Activated B cell treated with CpG ODN at 0.5 μM for 24 hours (primary cell): Measurements from ENCODE around the gene OR10V1. TPM values are rescaled to one million over a fixed set of nuclear protein-coding genes. Genes with fewer than 3 reads are reported as not detected.

ENCODE experiments used
- ATAC-seq: fragments of 200-7000 bp; cut with Tn5 transposase; one replicate; pipeline ENCODE4 v1.10.0; 2021; ENCODE audit warnings: low read depth, mild to moderate bottlenecking, moderate library complexity
- CTCF ChIA-PET: fragments of 350-600 bp; sonication (Branson Sonifier 250); formaldehyde crosslinking; loops from one replicate; lab custom pipeline; 2021; ENCODE audit warnings: antibody characterized with exemption; lab: Charles Lee
- POLR2A ChIA-PET: fragments of 350-600 bp; sonication (Branson Sonifier 250); formaldehyde crosslinking; loops from one replicate; lab custom pipeline; 2021; ENCODE audit warnings: antibody characterized with exemption; lab: Charles Lee
- DNase-seq: peaks from one replicate; pipeline ENCODE4 v3.0.0; 2022
- H3K27ac Mint-ChIP-seq: one replicate; pipeline ENCODE4 v1.8.0; 2020; ENCODE audit warnings: mixed read lengths
- H3K27me3 Mint-ChIP-seq: one replicate; pipeline ENCODE4 v1.8.0; 2021; ENCODE audit warnings: mixed read lengths
- H3K36me3 Mint-ChIP-seq: one replicate; pipeline ENCODE4 v1.8.0; 2021; ENCODE audit warnings: low read depth, mixed read lengths
- H3K4me1 Mint-ChIP-seq: one replicate; pipeline ENCODE4 v1.8.0; 2021; ENCODE audit warnings: mixed read lengths
- H3K4me3 Mint-ChIP-seq: one replicate; pipeline ENCODE4 v1.8.0; 2020; ENCODE audit warnings: mild to moderate bottlenecking, mixed read lengths
- H3K9me3 Mint-ChIP-seq: one replicate; pipeline ENCODE4 v1.8.0; 2020; ENCODE audit warnings: mixed read lengths
- CTCF ChIP-seq: fragments of 200-600 bp; IDR thresholded peaks from one replicate; pipeline ENCODE4 v1.8.0; 2022; ENCODE audit warnings: antibody characterized with exemption, mild to moderate bottlenecking
- intact Hi-C: fragments of 100-400 bp; cut with micrococcal nuclease; formaldehyde crosslinking; loops from one replicate; pipeline ENCODE4 v1.15.1; 2024
- total RNA-seq: library from RNA; stranded (reverse); gene quantifications from 2 replicates; pipeline ENCODE4 v1.2.3, GENCODE V29; 2022

OR10V1 gene
- not detected in 2 replicates for total RNA-seq

DNA sequence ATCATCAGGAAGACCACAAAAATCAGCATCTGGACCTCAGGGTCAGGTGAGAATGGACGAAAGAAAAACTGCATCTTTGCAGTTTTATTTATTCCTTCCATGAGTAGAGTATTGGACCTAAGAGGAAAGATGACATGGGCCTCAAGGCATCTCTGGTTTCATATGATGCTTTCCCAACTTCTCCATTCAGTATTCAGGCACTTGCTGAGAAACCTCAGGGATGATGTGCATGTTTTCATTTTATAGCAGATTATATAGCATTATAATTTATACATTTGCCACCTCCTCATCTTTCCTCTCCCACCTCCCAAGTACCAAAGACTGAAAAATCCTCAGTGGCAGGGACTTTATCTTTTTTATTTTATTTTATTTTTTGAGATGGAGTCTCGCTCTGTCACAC, at the start of gene OR10V1:
TSS of gene OR10V1 (minus strand) at position 101 of the 400 bp plus-strand sequence. CDS start at position 101, 0 bp downstream.
- H3K27ac Mint-ChIP-seq: no peak within 1 kb of the TSS
- ATAC-seq (no peak), DNase-seq (no peak)
- CTCF ChIA-PET: no interaction called here
- peaks cover 24% of the 10 kb centered on the region for H3K27me3 Mint-ChIP-seq
- H3K4me1 Mint-ChIP-seq: no peaks in the 10 kb centered on the region
- no peaks in the 10 kb centered on the region for H3K9me3 Mint-ChIP-seq
- no peak for TF ChIP-seq CTCF
- no peak within 1 kb of the TSS for H3K4me3 Mint-ChIP-seq
- intact Hi-C loops: no loop called here
- H3K36me3 Mint-ChIP-seq: no peaks in the 10 kb centered on the region
- POLR2A ChIA-PET: no interaction called here

GRCh38 chr11:59761993-59762392, 48.3 kb upstream of the OR10V1 start:
- peaks cover 16% of the 10 kb centered on the region for H3K4me1 Mint-ChIP-seq
- intact Hi-C loops: no loop called here
- TF ChIP-seq CTCF: no peak
- no peak overlapping the region for H3K27ac Mint-ChIP-seq
- ChIA-PET CTCF (no interaction called here), POLR2A (no interaction called here)
- no peak overlapping the region for H3K4me3 Mint-ChIP-seq
- ATAC-seq (no peak), DNase-seq (no peak)
- peaks cover 3% of the 10 kb centered on the region for H3K36me3 Mint-ChIP-seq
- no peaks in the 10 kb centered on the region for H3K9me3 Mint-ChIP-seq
- no peaks in the 10 kb centered on the region for H3K27me3 Mint-ChIP-seq

DNA sequence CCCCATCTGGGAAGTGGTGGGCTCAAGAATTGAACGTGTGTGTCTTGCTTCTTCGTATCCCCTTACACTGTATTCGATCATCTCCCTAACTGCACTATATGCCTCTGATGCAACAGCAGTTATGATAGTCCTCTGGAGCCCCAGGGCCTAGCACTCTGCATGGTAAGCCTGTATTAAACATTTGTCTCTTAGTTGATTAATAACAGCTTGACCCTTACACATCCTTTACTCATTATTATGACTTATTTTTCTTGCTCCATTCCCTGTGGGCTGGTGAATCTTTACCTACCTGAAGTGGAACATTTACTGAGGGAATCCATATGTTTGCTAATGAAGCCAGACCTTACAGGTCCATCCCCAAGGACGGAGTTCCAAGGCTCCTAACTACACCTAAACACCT, 47.1 kb upstream of the OR10V1 start:
- Mint-ChIP-seq H3K4me3 (no peak overlapping the region), H3K27ac (no peak overlapping the region), H3K4me1 (peaks cover 23% of the 10 kb centered on the region), H3K27me3 (no peaks in the 10 kb centered on the region), H3K9me3 (no peaks in the 10 kb centered on the region), H3K36me3 (peaks cover 3% of the 10 kb centered on the region)
- no peak for TF ChIP-seq CTCF
- ATAC-seq (no peak), DNase-seq (no peak)
- POLR2A ChIA-PET: no interaction called here
- intact Hi-C loops: no loop called here
- CTCF ChIA-PET: interaction anchor here (1.0 kb wide), 1 partner anchor 50 kb away, joined by 3 read pairs; the partner anchor contains the start of gene MRPL16

DNA sequence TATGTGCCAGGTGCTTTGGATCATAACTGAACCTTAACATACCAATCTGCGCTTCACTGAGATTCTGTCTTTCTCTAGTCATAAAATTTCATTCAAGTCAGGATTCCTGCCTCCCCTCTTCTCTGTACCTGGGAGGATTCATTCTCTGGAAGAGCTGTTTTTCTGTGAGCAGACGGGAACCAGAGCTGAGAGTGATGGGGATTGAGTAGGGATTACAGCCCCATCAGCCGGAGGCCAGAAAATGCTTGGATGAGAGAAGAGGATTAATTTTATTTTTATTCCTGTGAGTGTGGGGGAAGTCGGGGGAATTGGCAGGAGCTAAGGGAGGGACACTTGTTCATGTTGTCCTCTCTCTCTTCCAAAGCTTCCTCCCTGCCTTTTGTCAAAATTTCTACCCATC, 46.3 kb upstream of the OR10V1 start:
- ATAC-seq: no peak
- ChIA-PET CTCF (interaction anchor here (0.9 to 1.2 kb wide), 2 partner anchors 12 to 44 kb away, joined by 3 read pairs; no protein-coding TSS in a partner anchor), POLR2A (interaction anchor here (0.8 kb wide), 1 partner anchor 12 kb away, joined by 3 read pairs; no protein-coding TSS in a partner anchor)
- peaks cover 3% of the 10 kb centered on the region for H3K36me3 Mint-ChIP-seq
- H3K9me3 Mint-ChIP-seq: no peaks in the 10 kb centered on the region
- no peak overlapping the region for H3K4me3 Mint-ChIP-seq
- no peak overlapping the region for H3K27ac Mint-ChIP-seq
- H3K27me3 Mint-ChIP-seq: no peaks in the 10 kb centered on the region
- intact Hi-C loops: loop anchor here (10.0 kb wide), 2 partner anchors 425 to 475 kb away; partner anchors contain the start of gene MS4A6A
- no peak for DNase-seq
- no peak for TF ChIP-seq CTCF
- peaks cover 19% of the 10 kb centered on the region for H3K4me1 Mint-ChIP-seq

DNA sequence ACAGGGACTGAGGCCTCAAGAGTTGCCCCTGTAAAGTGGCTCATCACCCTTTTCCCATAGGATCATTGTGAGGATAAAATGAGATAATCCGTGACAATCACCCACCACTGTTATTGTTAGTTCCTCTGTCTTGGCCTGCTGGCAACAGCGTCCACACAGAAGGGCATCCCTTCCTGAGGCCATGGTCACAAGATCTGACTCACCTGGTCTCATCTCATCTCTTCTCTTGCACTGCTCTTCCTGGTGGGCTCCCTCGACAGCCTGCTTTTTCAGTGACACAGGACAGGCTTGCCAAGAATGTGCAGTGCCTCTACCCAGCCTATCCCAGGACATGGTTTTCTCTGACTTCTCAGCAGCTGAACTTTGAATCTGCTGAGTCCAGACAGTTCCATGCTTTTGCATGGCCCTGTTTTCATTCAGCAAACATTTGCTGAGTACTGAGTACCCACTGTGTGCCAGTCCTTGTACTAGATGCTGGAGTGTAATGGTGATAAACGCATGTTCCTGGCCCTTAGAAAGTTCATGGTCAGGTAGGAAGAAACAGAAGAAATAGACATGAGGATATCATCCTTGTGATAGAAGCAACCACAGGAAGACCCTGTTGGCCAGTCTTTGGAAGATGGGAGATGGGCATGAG, 44.9 kb upstream of the OR10V1 start:
- CTCF ChIA-PET: interaction anchor here (0.6 kb wide), 1 partner anchor 43 kb away, joined by 3 read pairs; no protein-coding TSS in a partner anchor
- no peak for TF ChIP-seq CTCF
- Mint-ChIP-seq H3K9me3 (no peaks in the 10 kb centered on the region), H3K27me3 (no peaks in the 10 kb centered on the region), H3K36me3 (peaks cover 6% of the 10 kb centered on the region), H3K4me1 (peaks cover 28% of the 10 kb centered on the region), H3K27ac (no peak overlapping the region), H3K4me3 (no peak overlapping the region)
- intact Hi-C loops: loop anchor here (10.0 kb wide), 2 partner anchors 426 to 474 kb away; partner anchors contain the start of gene MS4A6A
- ATAC-seq: no peak
- POLR2A ChIA-PET: no interaction called here
- DNase-seq: no peak
